Smooth muscle cell (in vitro differentiated cells): ENCODE data around the gene ARSG. TPM values are rescaled to one million over a fixed set of nuclear protein-coding genes. Genes with fewer than 3 reads are reported as not detected.

ENCODE experiments used
- DNase-seq: peaks from one replicate; lab custom pipeline; 2025; ENCODE audit not compliant: unreplicated experiment; lab: John Stamatoyannopoulos, UW
- H2AFZ ChIP-seq: fragments of 200-600 bp; sonication (generic); 2 replicates; pipeline ENCODE4 v1.6.0; 2016; ENCODE audit warnings: antibody characterized with exemption, low read depth, mild to moderate bottlenecking
- H3F3A ChIP-seq: fragments of 200-600 bp; sonication (generic); 2 replicates; pipeline ENCODE4 v1.6.0; 2017; ENCODE audit warnings: antibody characterized with exemption, low read depth
- H3K27ac ChIP-seq: fragments of 200-600 bp; sonication (generic); 2 replicates; pipeline ENCODE4 v1.5.1; 2016; ENCODE audit warnings: low read depth, mild to moderate bottlenecking
- H3K27me3 ChIP-seq: fragments of 200-600 bp; sonication (generic); 2 replicates; pipeline ENCODE4 v1.6.1; 2016; ENCODE audit warnings: low read depth, mild to moderate bottlenecking
- H3K36me3 ChIP-seq: fragments of 200-600 bp; sonication (generic); 2 replicates; pipeline ENCODE4 v1.5.1; 2016; ENCODE audit warnings: low read depth
- H3K4me1 ChIP-seq: fragments of 200-600 bp; sonication (generic); 2 replicates; pipeline ENCODE4 v1.5.1; 2016; ENCODE audit warnings: low read depth
- H3K4me2 ChIP-seq: fragments of 200-600 bp; sonication (generic); 2 replicates; pipeline ENCODE4 v1.6.0; 2016; ENCODE audit warnings: mild to moderate bottlenecking
- H3K4me3 ChIP-seq: fragments of 200-600 bp; sonication (generic); 2 replicates; pipeline ENCODE4 v1.5.1; 2016; ENCODE audit warnings: mild to moderate bottlenecking
- H3K79me2 ChIP-seq: fragments of 200-600 bp; sonication (generic); 2 replicates; pipeline ENCODE4 v1.6.0; 2016; ENCODE audit warnings: low read depth, mild to moderate bottlenecking
- H3K9ac ChIP-seq: fragments of 200-600 bp; sonication (generic); 2 replicates; pipeline ENCODE4 v1.6.0; 2016; ENCODE audit warnings: low read depth
- H3K9me3 ChIP-seq: fragments of 200-600 bp; sonication (generic); replicated peaks from 2 replicates; pipeline ENCODE4 v1.5.1; 2016; ENCODE audit warnings: low read depth
- H4K20me1 ChIP-seq: fragments of 200-600 bp; sonication (generic); 2 replicates; pipeline ENCODE4 v1.6.0; 2016; ENCODE audit warnings: low read depth
- WGBS: methylation state at CpG from one replicate; pipeline ENCODE4 v1.1.7; 2016; ENCODE audit warnings: low lambda C conversion rate; 5-methylcytosine and 5-hydroxymethylcytosine counted together
- polyA plus RNA-seq: library from polyadenylated mRNA; unstranded; fragments of >200 nt; fragmentation: Nextera tagmentation; extraction: Ambion mirVana; gene quantifications from 2 replicates; pipeline ENCODE4 v1.2.1, GENCODE V29; 2016
- total RNA-seq: library from RNA; depleted of rRNA; stranded (reverse); fragments of >200 nt; gene quantifications from 2 replicates; pipeline ENCODE4 v1.2.3, GENCODE V29; 2014
- TF ChIP-seq, protein P1 (sequence below): fragments of 200-600 bp; sonication (generic); IDR thresholded peaks from 2 replicates; pipeline ENCODE4 v1.5.1; 2017; ENCODE audit warnings: borderline replicate concordance, mild to moderate bottlenecking, antibody characterized with exemption; ENCODE audit not compliant: insufficient read depth, poor library complexity, severe bottlenecking

Gene ARSG
- total and polyA plus RNA-seq, 2 experiments from 2014 or later: 1.0 to 2.4 TPM

DNA sequence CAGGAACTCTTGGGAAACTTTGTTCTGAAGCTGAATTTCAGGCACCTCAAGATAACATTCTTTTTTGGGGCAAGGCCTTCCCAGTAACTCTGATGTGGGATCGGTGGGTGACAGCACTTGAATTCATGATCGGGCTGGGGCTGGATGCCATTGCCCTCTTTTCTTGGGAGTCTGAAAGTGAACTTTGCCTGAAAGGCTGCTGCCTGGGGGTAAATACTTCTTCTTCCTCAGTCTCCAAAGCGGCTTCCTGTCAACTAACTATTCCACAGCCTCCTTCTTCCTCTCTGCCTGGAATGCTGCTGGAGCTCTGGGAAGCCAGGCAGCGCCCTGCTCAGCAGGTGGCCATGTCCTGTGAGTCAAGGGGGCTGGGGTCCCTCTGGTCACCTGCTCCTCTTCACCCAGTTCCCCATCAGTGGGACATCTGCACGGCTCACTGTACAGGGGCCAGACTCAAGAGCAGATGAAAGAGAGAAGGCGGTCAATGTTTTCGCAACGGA is 86.5 kb downstream of the ARSG start:
- Histone ChIP-seq H3K27ac (peak overlapping the region; percentile 86), H3K4me2 (peak overlapping the region; percentile 18), H3K9ac (peak overlapping the region; percentile 63), H3K4me1 (peaks cover 18% of the 10 kb centered on the region), H4K20me1 (no peaks in the 10 kb centered on the region), H3K9me3 (no peaks in the 10 kb centered on the region), H3K27me3 (no peaks in the 10 kb centered on the region), H2AFZ (peak overlapping the region; percentile 51), H3K36me3 (no peaks in the 10 kb centered on the region), H3F3A (peaks cover 10% of the 10 kb centered on the region), H3K4me3 (no peak overlapping the region), H3K79me2 (no peaks in the 10 kb centered on the region)
- DNase-seq: no peak
- WGBS: 66% methylated on average over 8 of the region's 8 CpGs
- TF ChIP-seq, protein P1, sequence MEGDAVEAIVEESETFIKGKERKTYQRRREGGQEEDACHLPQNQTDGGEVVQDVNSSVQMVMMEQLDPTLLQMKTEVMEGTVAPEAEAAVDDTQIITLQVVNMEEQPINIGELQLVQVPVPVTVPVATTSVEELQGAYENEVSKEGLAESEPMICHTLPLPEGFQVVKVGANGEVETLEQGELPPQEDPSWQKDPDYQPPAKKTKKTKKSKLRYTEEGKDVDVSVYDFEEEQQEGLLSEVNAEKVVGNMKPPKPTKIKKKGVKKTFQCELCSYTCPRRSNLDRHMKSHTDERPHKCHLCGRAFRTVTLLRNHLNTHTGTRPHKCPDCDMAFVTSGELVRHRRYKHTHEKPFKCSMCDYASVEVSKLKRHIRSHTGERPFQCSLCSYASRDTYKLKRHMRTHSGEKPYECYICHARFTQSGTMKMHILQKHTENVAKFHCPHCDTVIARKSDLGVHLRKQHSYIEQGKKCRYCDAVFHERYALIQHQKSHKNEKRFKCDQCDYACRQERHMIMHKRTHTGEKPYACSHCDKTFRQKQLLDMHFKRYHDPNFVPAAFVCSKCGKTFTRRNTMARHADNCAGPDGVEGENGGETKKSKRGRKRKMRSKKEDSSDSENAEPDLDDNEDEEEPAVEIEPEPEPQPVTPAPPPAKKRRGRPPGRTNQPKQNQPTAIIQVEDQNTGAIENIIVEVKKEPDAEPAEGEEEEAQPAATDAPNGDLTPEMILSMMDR: no peak

DNA sequence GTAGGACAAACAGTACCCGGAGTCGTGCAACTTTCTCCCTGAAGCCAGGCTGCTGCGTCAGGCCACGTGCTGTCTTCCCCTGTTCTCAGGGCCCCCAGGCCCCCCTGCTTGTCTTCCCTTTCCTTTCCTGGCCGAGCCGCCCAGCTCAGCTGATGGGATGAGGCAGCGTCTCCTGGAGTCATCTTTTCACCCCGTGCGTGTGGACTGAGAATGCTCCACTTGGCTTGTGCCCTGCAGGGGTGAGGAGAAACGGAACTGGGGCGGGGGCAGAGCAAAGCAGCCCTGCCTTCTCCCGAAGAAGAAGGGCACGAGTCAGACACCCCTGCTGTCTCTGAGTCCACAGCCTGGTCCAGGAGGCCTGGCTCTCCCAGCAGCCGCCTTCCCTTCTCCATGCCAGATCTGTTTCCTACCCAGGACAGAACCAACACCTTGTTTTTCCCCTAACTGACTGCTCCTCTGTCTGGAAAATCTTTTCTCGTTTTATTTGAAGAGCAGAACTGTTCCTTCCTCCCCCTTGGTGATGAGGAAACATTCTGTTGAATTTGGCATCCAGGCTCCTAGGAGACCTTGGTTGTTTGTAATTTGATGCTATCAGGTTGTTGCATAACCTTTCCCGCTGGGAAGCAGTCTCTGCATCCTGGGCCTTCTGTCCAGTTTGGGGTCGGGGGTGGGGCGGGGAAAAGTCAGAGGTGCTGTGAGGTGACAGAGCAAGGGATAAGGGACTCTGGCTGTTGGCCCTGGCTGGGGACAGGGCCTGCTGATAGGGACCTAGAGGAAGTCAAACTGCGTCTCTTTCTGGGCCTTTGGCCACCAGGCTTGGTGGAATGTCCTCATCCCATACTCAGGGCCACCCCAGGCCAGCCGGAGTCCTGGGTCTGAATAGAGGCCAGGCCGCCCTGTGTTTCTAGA is 87.2 kb downstream of the ARSG start:
- H3K4me3 ChIP-seq: no peak overlapping the region
- H3K27ac ChIP-seq: peak overlapping the region; percentile 86
- no peaks in the 10 kb centered on the region for H3K27me3 ChIP-seq
- no peaks in the 10 kb centered on the region for H3K9me3 ChIP-seq
- peak; percentile 50 for DNase-seq
- H2AFZ ChIP-seq: no peak overlapping the region
- TF ChIP-seq, protein P1: no peak
- peak overlapping the region; percentile 18 for H3K4me2 ChIP-seq
- peaks cover 12% of the 10 kb centered on the region for H3F3A ChIP-seq
- H3K9ac ChIP-seq: peak overlapping the region; percentile 63
- H3K4me1 ChIP-seq: peaks cover 18% of the 10 kb centered on the region
- 30% methylated on average over 21 of the region's 21 CpGs for WGBS
- H4K20me1 ChIP-seq: no peaks in the 10 kb centered on the region
- H3K79me2 ChIP-seq: no peaks in the 10 kb centered on the region
- H3K36me3 ChIP-seq: no peaks in the 10 kb centered on the region

DNA sequence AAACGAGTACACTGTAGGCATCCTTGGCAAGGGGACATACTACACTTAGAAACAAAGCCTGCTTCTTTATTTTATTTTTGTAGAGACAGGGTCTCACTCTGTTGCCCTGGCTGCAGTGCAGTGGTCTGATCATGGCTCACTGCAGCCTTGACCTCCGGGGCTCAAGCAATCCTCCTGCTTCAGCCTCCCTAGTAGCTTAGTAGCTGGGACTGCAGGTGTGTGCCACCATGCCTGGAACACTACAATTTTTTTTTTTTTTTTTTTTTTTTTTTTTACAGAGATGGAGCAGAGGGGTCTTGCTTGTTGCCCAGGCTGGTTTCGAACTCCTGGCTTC is 87.8 kb downstream of the ARSG start:
- Histone ChIP-seq H3F3A (peaks cover 17% of the 10 kb centered on the region), H3K4me1 (peaks cover 18% of the 10 kb centered on the region), H3K36me3 (no peaks in the 10 kb centered on the region), H3K9ac (peak overlapping the region; percentile 63), H3K27me3 (no peaks in the 10 kb centered on the region), H3K9me3 (no peaks in the 10 kb centered on the region), H3K4me3 (no peak overlapping the region), H4K20me1 (no peaks in the 10 kb centered on the region), H3K79me2 (no peaks in the 10 kb centered on the region), H3K27ac (peak overlapping the region; percentile 86), H2AFZ (no peak overlapping the region), H3K4me2 (no peak overlapping the region)
- DNase-seq: no peak
- TF ChIP-seq, protein P1: no peak
- WGBS: 91% methylated on average over 3 of the region's 3 CpGs
